GM21737 (cell line): ENCODE measurements around the gene NOL4.
"Not testable (repeated sequence)": the region's sequence is repeated elsewhere in the genome, so short reads cannot be mapped to it uniquely, and the experiment has no call there.

Experiments
- ATAC-seq: cut with Tn5 transposase; IDR thresholded peaks from one replicate; pipeline ENCODE4 v1.9.1; 2021; ENCODE audit warnings: mild to moderate bottlenecking, moderate library complexity; ENCODE audit not compliant: unreplicated experiment

The NOL4 gene, protein sequence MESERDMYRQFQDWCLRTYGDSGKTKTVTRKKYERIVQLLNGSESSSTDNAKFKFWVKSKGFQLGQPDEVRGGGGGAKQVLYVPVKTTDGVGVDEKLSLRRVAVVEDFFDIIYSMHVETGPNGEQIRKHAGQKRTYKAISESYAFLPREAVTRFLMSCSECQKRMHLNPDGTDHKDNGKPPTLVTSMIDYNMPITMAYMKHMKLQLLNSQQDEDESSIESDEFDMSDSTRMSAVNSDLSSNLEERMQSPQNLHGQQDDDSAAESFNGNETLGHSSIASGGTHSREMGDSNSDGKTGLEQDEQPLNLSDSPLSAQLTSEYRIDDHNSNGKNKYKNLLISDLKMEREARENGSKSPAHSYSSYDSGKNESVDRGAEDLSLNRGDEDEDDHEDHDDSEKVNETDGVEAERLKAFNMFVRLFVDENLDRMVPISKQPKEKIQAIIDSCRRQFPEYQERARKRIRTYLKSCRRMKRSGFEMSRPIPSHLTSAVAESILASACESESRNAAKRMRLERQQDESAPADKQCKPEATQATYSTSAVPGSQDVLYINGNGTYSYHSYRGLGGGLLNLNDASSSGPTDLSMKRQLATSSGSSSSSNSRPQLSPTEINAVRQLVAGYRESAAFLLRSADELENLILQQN

DNA sequence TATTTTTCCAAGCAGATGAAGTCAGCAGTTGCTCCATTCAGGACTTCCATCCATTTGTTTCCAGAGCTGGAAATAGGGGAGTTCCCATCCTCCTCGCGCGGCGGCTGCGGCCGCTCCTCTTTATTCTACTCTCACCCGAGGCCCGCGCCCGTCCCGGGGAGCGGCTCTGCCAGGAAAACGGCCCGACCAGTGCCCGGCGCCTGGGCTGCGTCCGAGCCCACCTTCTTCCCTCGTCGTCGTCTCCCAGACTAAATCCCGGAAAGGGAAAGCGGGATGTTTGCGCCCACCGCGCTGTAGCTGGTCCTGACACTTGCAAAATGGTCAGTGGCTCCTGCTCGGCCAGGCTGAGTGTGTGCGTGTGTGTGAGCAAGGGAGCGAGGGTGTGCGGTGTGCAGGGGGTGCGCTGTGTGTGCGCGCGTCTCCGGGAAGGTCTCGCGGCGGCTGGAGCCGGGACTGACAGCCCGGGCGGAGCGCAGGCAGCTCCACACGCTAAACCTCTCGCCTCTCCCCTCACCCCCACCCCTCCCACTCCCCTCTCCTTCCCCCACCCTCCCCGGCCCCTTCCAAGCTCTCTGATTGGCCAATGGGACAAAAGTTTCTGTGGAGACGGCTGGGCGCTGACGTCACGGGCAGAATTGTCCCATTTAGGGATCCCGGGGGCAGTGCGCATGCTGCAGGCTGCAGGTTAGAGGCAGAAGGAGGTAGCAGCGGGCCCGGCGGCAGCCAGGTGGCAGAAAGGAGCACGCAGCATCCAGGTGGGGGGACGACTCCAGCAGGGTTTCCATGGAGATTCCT is at the start of gene NOL4:
NOL4 (minus strand) TSS at position 491 of the 795 bp plus-strand sequence. CDS start 1,660 bp downstream, outside the sequence.
- ATAC-seq: no peak

DNA sequence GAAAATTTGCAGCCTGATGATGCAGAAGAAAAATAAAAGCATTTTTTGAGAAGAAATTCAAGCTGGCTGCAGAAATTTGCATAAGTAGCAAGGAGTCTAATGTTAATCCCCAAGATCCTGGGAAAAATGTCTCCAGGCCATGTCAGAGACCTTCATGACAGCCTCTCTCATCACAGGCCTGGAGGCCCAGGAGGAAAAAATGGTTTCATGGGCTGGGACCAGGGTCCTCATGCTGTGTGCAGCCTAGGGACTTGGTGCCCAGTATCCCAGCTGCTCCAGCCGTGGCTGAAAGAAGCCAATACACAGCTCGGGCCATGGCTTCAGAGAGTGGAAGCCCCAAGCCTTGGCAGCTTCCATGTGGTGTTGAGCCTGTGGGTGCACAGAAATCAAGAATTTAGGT is 41.3 kb upstream of the NOL4 start:
- ATAC-seq: not testable (repeated sequence)

DNA sequence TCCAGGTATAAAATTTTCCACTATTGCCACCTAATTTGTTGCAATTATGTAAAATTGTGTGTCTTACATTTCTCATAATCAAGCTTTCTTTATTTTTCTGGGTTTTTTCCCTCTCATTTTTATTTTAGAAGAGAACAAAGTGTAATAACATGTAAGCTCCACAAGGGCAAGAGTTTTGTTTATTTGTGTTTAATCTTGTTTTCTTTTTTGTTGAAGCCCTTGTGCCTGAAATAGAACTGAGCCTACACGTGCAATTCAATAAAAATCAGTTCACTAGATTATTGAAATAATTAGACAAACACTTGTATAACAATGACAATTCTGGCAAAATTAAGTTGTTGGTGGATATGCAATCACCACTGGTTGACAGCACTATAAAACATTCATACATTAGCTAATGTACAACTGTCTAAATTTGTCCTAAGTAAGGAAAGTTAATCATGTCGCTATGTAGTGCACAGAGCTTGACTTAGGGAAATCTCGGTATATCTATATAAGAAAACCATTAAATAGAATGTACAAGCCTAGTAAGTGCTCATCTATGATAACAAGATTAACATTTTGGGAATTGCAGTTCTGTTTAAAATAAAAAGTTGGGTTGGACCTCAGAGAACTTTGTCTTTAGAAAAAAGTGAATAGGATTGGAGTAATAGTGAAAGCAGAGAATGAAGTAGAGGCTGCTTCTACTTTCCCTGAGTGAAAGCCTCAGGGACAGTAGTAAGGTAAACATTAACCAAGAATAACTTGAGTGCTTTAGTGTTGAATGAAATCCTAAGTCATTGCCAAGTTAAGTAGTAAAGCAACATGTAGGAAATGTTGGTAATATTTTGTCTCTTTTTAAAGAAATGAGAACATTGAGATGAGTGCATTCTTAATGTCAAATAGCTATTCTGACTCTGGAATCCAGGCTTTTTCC is 37.4 kb upstream of the NOL4 start:
- ATAC-seq: peak; percentile 57

DNA sequence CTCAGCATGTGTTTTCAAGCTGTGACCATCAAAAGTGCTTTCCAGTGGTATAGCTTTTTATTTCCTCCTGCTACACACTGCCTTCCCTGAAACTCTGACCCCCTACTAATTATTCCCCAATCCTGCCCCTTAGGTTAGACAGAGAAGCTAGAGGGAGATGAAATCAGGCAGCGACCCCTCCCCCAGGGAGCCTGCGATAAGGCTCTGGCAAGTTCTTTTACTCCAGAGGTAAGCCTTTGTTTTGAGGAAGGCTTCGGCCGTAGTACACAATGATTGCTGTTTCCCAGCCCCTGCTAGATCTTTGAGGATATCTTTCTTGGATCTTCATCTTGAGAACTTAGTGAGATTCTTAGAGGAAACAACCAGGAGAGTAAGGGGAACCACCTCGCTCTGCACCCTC is 33.5 kb upstream of the NOL4 start:
- no peak for ATAC-seq

DNA sequence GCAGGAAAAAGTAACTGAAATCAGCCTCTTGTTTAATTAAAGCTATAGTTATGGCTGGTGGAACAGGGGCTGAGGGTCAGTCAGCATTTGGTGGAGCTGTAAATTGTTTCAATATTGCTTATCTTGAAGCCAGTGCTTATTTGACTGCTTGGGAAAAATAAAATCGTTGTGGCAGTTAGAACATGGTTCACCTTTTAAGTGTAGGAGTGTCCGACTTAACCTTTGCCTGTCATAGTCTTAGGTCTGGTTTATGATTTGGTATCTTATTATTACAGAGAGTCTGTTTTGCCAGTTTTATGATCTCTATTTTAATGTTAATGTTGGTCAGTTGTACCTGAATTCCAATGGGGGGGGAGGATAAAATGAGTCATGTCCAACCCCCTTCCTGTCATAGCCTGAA is 27.2 kb upstream of the NOL4 start:
- no peak for ATAC-seq

DNA sequence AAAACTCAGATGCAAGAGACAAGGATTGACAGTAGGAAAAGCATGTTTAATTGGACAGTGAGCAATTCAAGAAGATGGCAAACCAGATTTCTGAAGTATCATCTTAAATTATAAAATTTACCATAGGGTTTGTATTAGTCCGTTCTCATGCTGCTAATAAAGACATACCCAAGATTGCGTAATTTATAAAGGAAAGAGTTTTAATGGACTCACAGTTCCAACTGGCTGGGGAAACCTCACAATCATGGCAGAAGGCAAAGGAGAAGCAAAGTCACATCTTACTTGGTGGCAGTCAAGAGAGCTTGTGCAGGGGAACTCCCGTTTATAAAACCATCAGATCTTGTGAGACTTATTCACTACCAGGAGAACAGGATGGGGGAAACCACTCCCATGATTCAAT is 24.0 kb upstream of the NOL4 start:
- no peak for ATAC-seq

DNA sequence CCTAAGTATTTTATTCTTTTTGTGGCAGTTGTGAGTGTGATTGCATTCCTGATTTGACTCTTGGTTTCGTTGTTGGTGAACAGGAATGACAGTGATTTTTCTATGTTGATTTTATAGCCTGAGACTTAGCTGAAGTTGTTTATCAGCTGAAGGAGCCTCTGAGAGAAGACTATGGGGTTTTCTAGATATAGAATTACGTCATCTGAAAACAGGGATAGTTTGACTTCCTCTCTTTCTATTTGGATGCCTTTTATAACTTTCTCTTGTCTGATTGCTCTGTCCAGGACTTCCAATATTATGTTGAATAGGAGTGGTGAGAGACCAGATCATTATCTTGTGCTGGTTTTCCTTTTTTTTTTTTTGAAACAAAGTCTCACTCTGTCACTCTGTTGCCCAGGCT is 18.0 kb upstream of the NOL4 start:
- ATAC-seq: no peak

DNA sequence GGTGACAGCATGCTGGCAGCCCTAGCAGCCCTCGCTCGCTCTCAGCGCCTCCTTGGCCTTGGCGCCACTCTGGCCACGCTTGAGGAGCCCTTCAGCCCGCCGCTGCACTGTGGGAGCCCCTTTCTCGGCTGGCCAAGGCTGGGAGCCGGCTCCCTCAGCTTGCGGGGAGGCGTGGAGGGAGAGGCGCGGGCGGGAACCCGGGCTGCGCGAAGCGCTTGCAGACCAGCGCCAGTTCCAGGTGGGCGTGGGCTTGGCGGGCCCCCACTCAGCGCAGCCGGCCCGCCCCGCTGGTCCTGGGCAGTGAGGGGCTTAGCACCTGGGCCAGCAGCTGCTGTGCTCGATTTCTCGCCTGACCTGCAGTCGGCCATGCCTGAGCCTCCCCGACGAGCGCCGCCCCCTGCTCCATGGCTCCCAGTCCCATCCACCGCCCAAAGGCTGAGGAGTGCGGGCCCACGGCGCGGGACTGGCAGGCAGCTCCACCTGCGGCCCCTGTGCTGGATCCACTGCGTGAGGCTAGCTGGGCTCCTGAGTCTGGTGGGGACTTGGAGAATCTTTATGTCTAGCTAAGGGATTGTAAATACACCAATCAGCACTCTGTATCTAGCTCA is 9.2 kb upstream of the NOL4 start:
- ATAC-seq: not testable (repeated sequence)

DNA sequence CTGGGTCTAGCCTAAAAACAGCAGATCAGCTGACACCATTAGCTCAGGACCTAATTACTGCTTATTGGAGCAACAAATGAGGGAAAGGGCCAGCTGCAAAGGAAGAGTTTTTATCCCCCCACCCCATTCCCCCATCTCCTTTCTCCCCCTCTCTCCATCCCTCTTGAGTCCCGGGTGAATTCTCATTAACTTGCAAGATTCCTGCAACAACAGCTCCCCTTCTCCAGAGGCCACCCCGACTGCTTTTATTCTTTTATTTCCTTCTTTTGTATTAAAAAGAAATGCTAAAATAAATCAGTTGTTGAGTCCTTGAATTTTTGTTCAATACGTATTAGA is 473 bp upstream of the NOL4 start:
- no peak for ATAC-seq

DNA sequence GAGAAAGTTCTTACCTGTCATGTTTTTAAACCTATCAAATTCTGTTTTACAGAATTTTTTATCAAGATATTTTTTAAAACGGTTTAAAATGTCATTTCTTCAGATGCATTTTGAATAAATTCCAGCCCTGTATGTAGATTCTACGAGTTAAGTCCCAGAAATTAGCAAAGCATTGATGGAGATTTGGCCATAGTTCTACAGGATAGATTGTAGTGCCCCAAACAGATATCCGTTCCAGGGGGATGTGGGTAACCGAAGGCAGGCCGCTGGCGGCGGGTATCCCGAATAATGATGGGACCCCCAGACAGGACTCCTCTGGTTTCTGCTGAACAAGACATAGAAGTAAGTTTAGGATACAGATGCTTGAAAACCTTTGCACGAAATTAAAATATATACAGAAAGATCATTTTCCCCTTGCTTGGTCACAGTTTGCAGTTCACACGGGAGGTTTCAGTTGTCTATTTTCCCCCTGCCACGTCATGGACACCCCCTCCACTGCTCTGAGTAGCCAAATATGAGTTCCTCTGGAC is 755 bp downstream of the NOL4 start:
- no peak for ATAC-seq

DNA sequence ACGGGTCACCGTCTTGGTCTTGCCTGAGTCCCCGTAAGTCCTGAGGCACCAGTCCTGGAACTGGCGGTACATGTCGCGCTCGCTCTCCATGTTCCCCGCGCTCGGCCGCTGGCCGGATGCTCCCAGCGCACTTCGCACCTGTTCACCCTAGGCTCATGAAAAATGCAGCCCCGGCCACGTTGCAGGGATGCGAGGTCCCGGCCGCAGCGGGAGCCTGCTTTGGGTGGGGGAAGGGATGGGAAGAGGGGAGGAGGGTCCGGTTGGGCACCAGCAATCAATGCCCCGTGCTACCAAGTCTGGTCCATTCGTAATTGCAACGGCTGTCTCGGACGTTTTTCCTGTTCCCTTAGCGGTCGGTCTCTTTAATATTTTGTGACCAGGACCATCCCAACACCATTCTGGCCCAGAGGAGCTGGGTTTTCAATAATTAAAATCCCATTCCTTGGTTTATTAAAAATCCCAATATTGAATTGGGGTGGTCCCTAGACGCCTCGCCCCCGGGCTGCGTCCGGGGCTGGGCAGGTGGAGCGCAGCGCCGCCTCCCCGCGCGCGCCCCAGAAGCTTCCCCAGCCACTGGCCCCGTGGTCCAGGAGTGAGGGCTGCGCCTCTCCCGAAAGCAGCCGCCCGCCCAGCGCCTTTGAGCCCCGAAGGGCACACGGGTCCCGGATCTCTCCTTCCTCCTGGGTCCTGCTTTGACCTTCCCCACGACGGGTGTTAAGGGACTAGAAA is 1.4 kb downstream of the NOL4 start:
- ATAC-seq: no peak

DNA sequence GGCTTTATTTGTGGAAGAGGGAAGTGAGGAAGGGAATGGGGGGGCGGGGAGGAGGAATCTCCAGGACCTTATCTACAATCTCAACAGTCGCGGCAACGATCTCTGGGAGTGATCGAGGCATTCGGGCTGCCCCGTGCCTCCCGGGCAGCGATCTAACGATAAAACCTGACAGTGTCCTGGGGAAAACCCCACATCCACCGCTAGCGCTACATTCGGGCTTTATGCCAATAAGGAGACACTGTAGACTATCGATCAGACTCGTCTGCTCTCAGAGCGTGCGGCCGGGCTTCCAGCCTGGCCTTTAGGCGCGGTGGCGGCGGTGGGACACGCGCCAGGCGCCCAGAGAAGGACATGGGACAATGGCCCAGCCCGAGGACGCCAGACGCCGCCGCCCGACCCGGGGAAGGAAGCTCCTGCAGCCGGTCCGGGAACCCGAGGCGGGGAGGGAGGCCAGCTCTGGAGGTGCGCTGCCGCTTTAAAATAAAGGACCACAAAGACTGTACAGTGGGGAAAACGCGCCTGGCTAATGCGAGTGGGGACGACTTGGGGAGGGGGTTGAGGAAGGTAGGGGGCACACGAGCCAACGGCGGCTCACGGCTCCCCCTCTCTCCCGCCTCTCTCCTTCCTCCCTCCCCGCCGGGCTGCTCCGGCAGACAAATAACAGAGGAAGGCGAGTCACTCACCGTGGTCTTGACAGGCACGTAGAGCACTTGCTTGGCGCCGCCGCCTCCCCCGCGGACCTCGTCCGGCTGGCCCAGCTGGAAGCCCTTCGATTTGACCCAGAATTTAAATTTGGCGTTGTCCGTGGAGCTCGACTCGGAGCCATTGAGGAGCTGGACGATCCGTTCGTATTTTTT is 2.2 kb downstream of the NOL4 start:
- no peak for ATAC-seq

DNA sequence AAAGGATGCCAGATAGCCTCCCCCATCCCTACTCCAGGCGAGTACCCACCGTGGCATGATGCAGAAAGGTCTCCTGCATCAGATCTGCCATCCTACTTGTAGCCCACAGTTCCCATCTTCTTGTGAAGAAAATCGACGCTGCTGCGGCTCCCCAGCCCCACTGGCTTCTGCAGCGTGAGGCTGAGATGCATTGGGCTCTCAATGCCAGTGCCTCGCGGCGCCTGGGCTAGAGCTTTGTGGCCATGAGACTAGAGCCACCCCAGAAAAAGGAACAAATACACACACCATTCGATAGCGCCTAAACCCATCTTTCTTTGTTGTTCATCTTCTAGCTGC is 2.8 kb downstream of the NOL4 start:
- ATAC-seq: no peak

DNA sequence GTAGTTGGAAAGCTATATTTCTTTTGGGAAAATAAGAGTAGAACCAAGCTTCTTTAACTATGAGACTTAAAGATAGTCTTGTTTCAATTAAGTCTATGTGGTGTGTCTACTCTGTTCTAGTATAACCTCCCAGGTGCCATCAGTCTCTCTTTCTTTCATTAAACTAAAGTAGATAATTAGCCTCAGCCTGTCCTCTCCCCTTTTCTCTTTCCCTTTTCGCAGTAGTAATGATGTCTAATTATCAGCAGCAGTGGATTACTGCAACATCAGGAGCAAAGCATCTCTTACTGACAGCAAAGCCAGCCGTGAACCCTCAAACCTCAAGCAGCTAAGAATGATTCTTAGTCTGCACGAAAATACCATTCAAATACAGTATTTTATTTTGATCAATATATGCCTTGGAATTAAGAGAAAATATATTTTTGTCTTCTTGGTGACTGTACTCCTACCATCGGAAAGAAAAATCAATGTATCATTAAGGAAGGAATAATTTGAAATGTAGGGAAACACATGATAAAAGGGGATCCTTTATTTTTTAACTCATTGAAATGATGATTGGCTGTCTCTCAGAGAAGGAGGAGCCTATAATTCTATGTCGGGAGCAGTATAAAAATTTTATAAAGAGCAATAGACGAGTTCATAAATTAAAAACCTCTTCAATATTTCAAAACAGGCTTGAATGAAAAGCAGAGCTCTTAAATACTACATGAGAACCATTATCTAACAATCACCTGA is 4.5 kb downstream of the NOL4 start:
- ATAC-seq: no peak

DNA sequence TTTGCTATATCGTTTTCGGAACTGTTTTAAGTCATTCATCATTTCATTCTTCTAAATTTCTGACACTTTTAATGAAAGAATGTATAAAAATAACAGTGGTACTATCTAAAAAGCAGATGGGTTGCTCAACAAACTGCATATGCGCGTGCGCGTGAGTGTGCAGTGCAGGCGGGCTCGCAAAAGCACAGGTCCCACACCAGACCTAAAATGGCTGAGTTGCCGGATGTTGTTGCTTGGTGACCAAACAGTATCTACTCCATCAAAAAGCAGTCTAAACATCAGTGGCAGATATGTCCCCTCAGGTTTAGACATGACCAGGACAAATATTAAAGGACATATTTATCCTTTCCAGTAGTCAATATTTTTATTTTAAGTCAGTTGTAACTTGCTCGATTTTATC is 5.1 kb downstream of the NOL4 start:
- no peak for ATAC-seq

DNA sequence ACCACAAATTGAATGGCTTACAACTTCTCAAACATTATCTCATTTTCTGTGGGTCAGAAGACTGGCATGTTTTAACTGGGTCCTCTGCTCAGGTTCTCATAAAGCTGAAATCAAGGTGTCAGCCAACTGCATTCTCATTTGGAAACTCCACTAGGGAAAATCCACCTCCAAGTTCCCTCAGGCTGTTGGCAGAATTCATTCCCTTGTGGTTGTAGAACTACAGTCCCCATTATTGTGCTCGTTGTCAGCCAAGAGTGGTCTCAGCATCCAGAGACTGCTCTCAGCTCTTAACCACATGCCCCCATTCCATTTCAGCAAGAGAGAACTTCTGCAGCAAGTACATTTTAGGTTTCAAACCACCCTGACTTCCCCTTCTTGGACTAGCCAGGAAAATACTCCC is 12.2 kb downstream of the NOL4 start:
- no peak for ATAC-seq

DNA sequence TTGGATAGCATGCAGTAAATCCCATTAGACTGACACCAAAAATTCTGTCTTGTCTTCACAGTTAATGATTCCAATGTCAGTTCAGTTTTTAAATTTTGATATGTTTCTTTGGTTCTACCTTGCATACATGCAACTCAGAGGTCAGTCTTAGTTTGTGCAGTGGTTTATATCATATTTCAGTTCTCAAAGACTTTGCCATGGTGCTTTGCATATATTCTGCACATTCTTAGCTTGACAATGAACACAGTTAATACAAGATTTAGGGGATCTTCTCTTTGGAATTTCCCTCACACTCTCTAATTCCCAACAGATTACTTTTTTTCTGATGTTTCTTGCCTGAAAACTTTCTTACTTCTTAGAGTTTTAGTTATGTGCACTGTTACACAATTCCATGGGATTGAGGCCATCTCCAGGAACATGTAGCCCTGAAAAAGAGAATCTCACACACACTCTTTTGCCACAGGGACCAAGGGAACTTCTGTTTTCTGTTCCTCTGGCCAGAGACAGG is 17.3 kb downstream of the NOL4 start:
- ATAC-seq: no peak

DNA sequence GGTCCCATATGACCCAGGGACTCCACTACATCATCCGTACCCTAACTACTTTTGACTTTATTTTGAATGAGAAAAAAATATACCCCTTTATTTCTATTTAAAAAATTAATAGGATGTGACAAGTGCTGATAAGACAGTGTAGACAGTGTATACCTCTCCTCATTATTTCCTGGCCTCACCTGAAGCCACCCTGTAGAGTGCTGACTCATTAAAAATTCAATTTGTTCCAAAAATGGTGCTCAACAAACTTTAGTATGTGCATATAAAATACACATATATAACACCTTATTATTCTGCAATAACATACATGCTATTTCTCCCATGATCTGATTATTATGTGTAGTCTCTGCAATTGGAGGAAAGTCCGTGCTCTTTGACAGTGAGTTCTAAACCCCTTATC is 20.8 kb downstream of the NOL4 start:
- ATAC-seq: no peak
